IMR-90 (cell line): Measurements from ENCODE around the gene ZBED4. TPM values are rescaled to one million over a fixed set of nuclear protein-coding genes. Genes with fewer than 3 reads are reported as not detected.

Experiments used
- ATAC-seq: fragments of 200-7000 bp; cut with Tn5 transposase; 2 replicates; pipeline ENCODE4 v1.9.1; 2020; ENCODE audit warnings: low read depth, mild to moderate bottlenecking, moderate library complexity
- BruUV-seq: library from RNA; stranded (reverse); fragments of 400-500 nt; replicated peaks from 2 replicates; lab custom pipeline; 2021; lab: Mats Ljungman, UMichigan
- CTCF ChIA-PET: fragments of 300-600 bp; formaldehyde crosslinking; extraction: SDS; loops from one replicate; lab custom pipeline; 2021; ENCODE audit warnings: antibody characterized with exemption; lab: Yijun Ruan, JAX
- POLR2A ChIA-PET: fragments of 300-600 bp; sonication (Branson Sonifier 250); formaldehyde crosslinking; loops from one replicate; lab custom pipeline; 2022; ENCODE audit warnings: antibody characterized with exemption; ENCODE audit not compliant: unreplicated experiment; lab: Charles Lee
- DNase-seq: peaks from one replicate; pipeline ENCODE4 v3.0.0; 2013
- H2AFZ ChIP-seq: replicated peaks from 2 replicates; pipeline ENCODE3; 2013; ENCODE audit warnings: low read length, mild to moderate bottlenecking; ENCODE audit not compliant: poor library complexity
- H2AK5ac ChIP-seq: 2 replicates; pipeline ENCODE4 v1.6.1; 2013; ENCODE audit warnings: low read depth, low read length, inconsistent platforms
- H2AK9ac ChIP-seq: replicated peaks from 2 replicates; pipeline ENCODE3; 2013; ENCODE audit warnings: mild to moderate bottlenecking, low read depth, low read length, moderate library complexity; ENCODE audit not compliant: poor library complexity
- H2BK120ac ChIP-seq: 2 replicates; pipeline ENCODE4 v1.6.1; 2013; ENCODE audit warnings: low read depth, low read length, inconsistent platforms
- H2BK15ac ChIP-seq: 3 replicates; pipeline ENCODE4 v1.6.1; 2013; ENCODE audit warnings: low read depth, low read length, inconsistent platforms
- H2BK20ac ChIP-seq: 2 replicates; pipeline ENCODE4 v1.6.1; 2013; ENCODE audit warnings: low read depth, mild to moderate bottlenecking, inconsistent platforms, low read length, moderate library complexity
- H2BK5ac ChIP-seq: 2 replicates; pipeline ENCODE4 v1.6.1; 2013; ENCODE audit warnings: mild to moderate bottlenecking, low read depth, low read length, inconsistent platforms; ENCODE audit not compliant: poor library complexity, severe bottlenecking
- H3K14ac ChIP-seq: replicated peaks from 2 replicates; pipeline ENCODE4 v1.6.1; 2013; ENCODE audit warnings: low read depth, low read length, inconsistent platforms
- H3K18ac ChIP-seq: 2 replicates; pipeline ENCODE4 v1.6.1; 2013; ENCODE audit warnings: low read depth, low read length, control low read depth
- H3K23ac ChIP-seq: 2 replicates; pipeline ENCODE4 v1.6.1; 2013; ENCODE audit warnings: low read depth, low read length, inconsistent platforms
- H3K27ac ChIP-seq: 2 replicates; pipeline ENCODE4 v1.5.1; 2013; ENCODE audit warnings: mild to moderate bottlenecking, control low read depth, low read length; ENCODE audit not compliant: insufficient read depth
- H3K27me3 ChIP-seq: 2 replicates; pipeline ENCODE4 v1.6.1; 2013; ENCODE audit warnings: low read length; ENCODE audit not compliant: control insufficient read depth, insufficient read depth
- H3K36me3 ChIP-seq: 2 replicates; pipeline ENCODE4 v1.6.1; 2013; ENCODE audit warnings: low read length, mixed read lengths; ENCODE audit not compliant: control insufficient read depth, insufficient read depth
- H3K4ac ChIP-seq: 2 replicates; pipeline ENCODE4 v1.6.1; 2013; ENCODE audit warnings: low read depth, low read length, inconsistent platforms
- H3K4me1 ChIP-seq: 2 replicates; pipeline ENCODE4 v1.6.1; 2013; ENCODE audit warnings: low read length, mixed read lengths; ENCODE audit not compliant: control insufficient read depth, insufficient read depth
- H3K4me2 ChIP-seq: 2 replicates; pipeline ENCODE4 v1.6.1; 2013; ENCODE audit warnings: low read depth, mild to moderate bottlenecking, control low read depth, low read length, moderate library complexity
- H3K4me3 ChIP-seq: 2 replicates; pipeline ENCODE4 v1.5.1; 2013; ENCODE audit warnings: low read depth, mild to moderate bottlenecking, control low read depth, low read length, moderate library complexity; ENCODE audit not compliant: insufficient read depth
- H3K56ac ChIP-seq: 2 replicates; pipeline ENCODE4 v1.6.1; 2013; ENCODE audit warnings: low read length, inconsistent platforms; ENCODE audit not compliant: insufficient read depth; ENCODE audit errors: extremely low read depth
- H3K79me1 ChIP-seq, 2 experiments: 2 replicates each; pipeline ENCODE4 v1.6.1; 2013; ENCODE audit warnings: low read length in 2 of 2, inconsistent platforms in 1 of 2, low read depth in 1 of 2
- H3K9ac ChIP-seq: 2 replicates; pipeline ENCODE4 v1.6.1; 2013; ENCODE audit warnings: low read depth, low read length, control low read depth
- H3K9me1 ChIP-seq: 2 replicates; pipeline ENCODE4 v1.6.1; 2013; ENCODE audit warnings: low read length, inconsistent platforms; ENCODE audit not compliant: insufficient read depth
- H3K9me3 ChIP-seq: 2 replicates; pipeline ENCODE4 v1.6.1; 2013; ENCODE audit warnings: low read length; ENCODE audit not compliant: control insufficient read depth, insufficient read depth
- H4K20me1 ChIP-seq: 2 replicates; pipeline ENCODE4 v1.6.1; 2013; ENCODE audit warnings: low read length, inconsistent platforms; ENCODE audit not compliant: insufficient read depth
- H4K5ac ChIP-seq: 2 replicates; pipeline ENCODE4 v1.6.1; 2013; ENCODE audit warnings: mild to moderate bottlenecking, low read depth, low read length, control low read depth
- H4K8ac ChIP-seq, 2 experiments: 2 replicates each; pipeline ENCODE4 v1.6.1; 2013; ENCODE audit warnings: low read depth in 2 of 2, low read length in 2 of 2, control low read depth in 1 of 2, inconsistent platforms in 1 of 2
- H4K91ac ChIP-seq: 2 replicates; pipeline ENCODE4 v1.6.1; 2013; ENCODE audit warnings: low read depth, low read length, inconsistent platforms; ENCODE audit not compliant: insufficient read depth
- CEBPB ChIP-seq: IDR thresholded peaks from 2 replicates; pipeline ENCODE4 v1.6.1; 2012; ENCODE audit warnings: low read depth, low read length, improper control_type of control experiment
- CHD1 ChIP-seq: IDR thresholded peaks from 2 replicates; pipeline ENCODE4 v1.6.1; 2012; ENCODE audit warnings: low read depth, low read length, improper control_type of control experiment
- CTCF ChIP-seq: conservative IDR thresholded peaks from 2 replicates; pipeline ENCODE4 v1.5.1; 2012; ENCODE audit warnings: mild to moderate bottlenecking, low read depth, low read length, improper control_type of control experiment
- ELK1 ChIP-seq: fragments of 150-350 bp; IDR thresholded peaks from 2 replicates; pipeline ENCODE4 v1.6.1; 2016; ENCODE audit warnings: low read depth, mild to moderate bottlenecking, low read length, moderate library complexity, borderline replicate concordance
- FOS ChIP-seq: fragments of 150-350 bp; IDR thresholded peaks from 2 replicates; pipeline ENCODE4 v1.6.1; 2016; ENCODE audit warnings: low read depth, low read length
- MAFK ChIP-seq: IDR thresholded peaks from 2 replicates; pipeline ENCODE4 v1.6.1; 2012; ENCODE audit warnings: low read depth, low read length, improper control_type of control experiment
- MAZ ChIP-seq: IDR thresholded peaks from 2 replicates; pipeline ENCODE4 v1.6.1; 2012; ENCODE audit warnings: low read depth, mild to moderate bottlenecking, low read length, improper control_type of control experiment, moderate library complexity, borderline replicate concordance
- MXI1 ChIP-seq: IDR thresholded peaks from 2 replicates; pipeline ENCODE4 v1.6.1; 2012; ENCODE audit warnings: low read depth, mild to moderate bottlenecking, low read length, moderate library complexity, borderline replicate concordance
- NFE2L2 ChIP-seq: fragments of 150-350 bp; IDR thresholded peaks from 2 replicates; pipeline ENCODE4 v1.6.1; 2016; ENCODE audit warnings: low read depth, mild to moderate bottlenecking, low read length
- POLR2A ChIP-seq: IDR thresholded peaks from 2 replicates; pipeline ENCODE4 v1.6.1; 2012; ENCODE audit warnings: mild to moderate bottlenecking, low read depth, low read length
- RAD21 ChIP-seq: IDR thresholded peaks from 2 replicates; pipeline ENCODE4 v1.6.1; 2012; ENCODE audit warnings: low read length, improper control_type of control experiment
- RCOR1 ChIP-seq: IDR thresholded peaks from 2 replicates; pipeline ENCODE4 v1.6.1; 2012; ENCODE audit warnings: mild to moderate bottlenecking, low read length, improper control_type of control experiment; ENCODE audit not compliant: insufficient replicate concordance
- SMC3 ChIP-seq: fragments of 150-350 bp; IDR thresholded peaks from 2 replicates; pipeline ENCODE4 v1.6.1; 2016; ENCODE audit warnings: low read depth, mild to moderate bottlenecking, antibody characterized with exemption, low read length, moderate library complexity
- USF2 ChIP-seq: fragments of 150-350 bp; IDR thresholded peaks from 2 replicates; pipeline ENCODE4 v1.6.1; 2017; ENCODE audit warnings: mild to moderate bottlenecking, antibody characterized with exemption, low read length, low read depth
- WGBS, 2 experiments: methylation state at CpG; one replicate each; pipeline versions ENCODE4 v1.1.5 to v1.1.7; 2013; ENCODE audit warnings: missing lambda C conversion rate in 2 of 2; ENCODE audit not compliant: insufficient read length in 1 of 2; ENCODE audit errors: extremely low coverage in 2 of 2; 5-methylcytosine and 5-hydroxymethylcytosine counted together
- dilution Hi-C: fragments of 300-500 bp; cut with HindIII; formaldehyde crosslinking; loops from one replicate; pipeline ENCODE4 v1.14.3; 2018; ENCODE audit warnings: low sequenced_read_pairs; ENCODE audit not compliant: unreplicated experiment
- in situ Hi-C: fragments of 300-500 bp; cut with MboI; formaldehyde crosslinking; loops from 3 replicates; pipeline ENCODE4 v1.14.3; 2019; ENCODE audit warnings: low sequenced_read_pairs, inconsistent platforms, mixed read lengths
- intact Hi-C: fragments of 100-400 bp; cut with micrococcal nuclease; formaldehyde crosslinking; loops from 2 replicates; pipeline ENCODE4 v1.10.0; 2022
- polyA plus RNA-seq, 3 experiments: library from polyadenylated mRNA; depleted of rRNA; stranded (reverse); fragments of >200 nt; gene quantifications; 2 replicates each; pipeline ENCODE4 v1.2.3, GENCODE V29; 2012; ENCODE audit warnings: low replicate concordance in 1 of 3
- total RNA-seq: library from RNA; depleted of rRNA; stranded (reverse); fragments of >200 nt; gene quantifications from 2 replicates; pipeline ENCODE4 v1.2.3, GENCODE V29; 2012

Gene ZBED4
- total and polyA plus RNA-seq, 2 of the 4 experiments (the other 2 are of a cell fraction): 9.3 to 10.5 TPM

GRCh38 chr22:49867303-49868265, 13.9 kb downstream of the ZBED4 start:
- H3K4ac ChIP-seq: no peak overlapping the region
- in situ Hi-C loops (loop anchor here (10.0 kb wide), 1 partner anchor 47 kb away; the partner anchor contains the start of genes ALG12 and CRELD2), intact Hi-C loops (no loop called here), dilution Hi-C loops (no loop called here)
- peaks cover 30% of the 10 kb centered on the region for H3K9me3 ChIP-seq
- ChIA-PET CTCF (no interaction called here), POLR2A (no interaction called here)
- H3K56ac ChIP-seq: no peak overlapping the region
- H2AK5ac ChIP-seq: no peak overlapping the region
- H3K4me1 ChIP-seq: no peaks in the 10 kb centered on the region
- no peak overlapping the region for H2BK15ac ChIP-seq
- no peak overlapping the region for H3K27ac ChIP-seq
- no peak overlapping the region for H2BK5ac ChIP-seq
- DNase-seq (no peak), ATAC-seq (no peak)
- H2AFZ ChIP-seq: no peak overlapping the region
- peaks cover 18% of the 10 kb centered on the region for H3K36me3 ChIP-seq
- H4K8ac ChIP-seq: no peak overlapping the region
- H2BK20ac ChIP-seq: no peak overlapping the region
- H3K4me3 ChIP-seq: no peak overlapping the region
- no peaks in the 10 kb centered on the region for H3K27me3 ChIP-seq
- no peak overlapping the region for H2BK120ac ChIP-seq
- H2AK9ac ChIP-seq: no peak overlapping the region
- H3K9me1 ChIP-seq: no peaks in the 10 kb centered on the region
- BruUV-seq: no TSS peak
- no peak overlapping the region for H3K4me2 ChIP-seq
- H4K91ac ChIP-seq: no peak overlapping the region
- H3K79me1 ChIP-seq: peaks cover 24 to 64% of the 10 kb centered on the region in 2 experiments
- H4K20me1 ChIP-seq: peaks cover 65% of the 10 kb centered on the region
- no peak overlapping the region for H3K9ac ChIP-seq
- no peak overlapping the region for H3K14ac ChIP-seq
- no peak overlapping the region for H3K23ac ChIP-seq
- no peak overlapping the region for H3K18ac ChIP-seq
- 99% methylated on average over 7 of the region's 18 CpGs; no CpG with 5 or more reads in 1 of the 2 experiments for WGBS, 2 experiments
- no peak overlapping the region for H4K5ac ChIP-seq
- TF ChIP-seq MXI1: no peak
- TF ChIP-seq RCOR1: no peak
- TF ChIP-seq CTCF: no peak
- TF ChIP-seq CHD1: no peak
- TF ChIP-seq RAD21: no peak
- TF ChIP-seq CEBPB: no peak
- no peak for TF ChIP-seq MAZ
- TF ChIP-seq ELK1: no peak
- TF ChIP-seq NFE2L2: no peak
- TF ChIP-seq FOS: no peak
- TF ChIP-seq MAFK: no peak
- TF ChIP-seq SMC3: no peak
- no peak for TF ChIP-seq POLR2A
- TF ChIP-seq USF2: no peak
